Measurements from ENCODE around the gene BAG3. TPM values are rescaled to one million over a fixed set of nuclear protein-coding genes. Genes with fewer than 3 reads are reported as not detected.

Gene BAG3
- total and polyA plus RNA-seq, 9 of the 15 experiments (the other 6 are each of a cell fraction or from before 2014, with no cell fraction given): 2.6 to 27.4 (median 7.2) TPM

GRCh38 chr10:119688033-119688508, 36.9 kb downstream of the BAG3 start (continued):
- TF ChIP-seq ZNF766 (CRISPR knock-in tag; conservative IDR thresholded peaks at IDR 0.05) (peak; percentile 93), ERF (CRISPR knock-in tag; IDR thresholded peaks at IDR 0.05) (peak; percentile 84), HMG20A (CRISPR knock-in tag; conservative IDR thresholded peaks at IDR 0.05) (no peak), MCM3 (IDR thresholded peaks at IDR 0.05) (no peak), ZNF217 (CRISPR knock-in tag; IDR thresholded peaks at IDR 0.05) (no peak), ZNF133 (CRISPR knock-in tag; IDR thresholded peaks at IDR 0.05) (no peak), PPARD (CRISPR knock-in tag; IDR thresholded peaks at IDR 0.05) (no peak), PRDM10 (IDR thresholded peaks at IDR 0.05; ENCODE audit: partially characterized antibody) (no peak), RBBP5 (IDR thresholded peaks at IDR 0.05; ENCODE audit: borderline replicate concordance, insufficient read depth, low read length, poor library complexity, severe bottlenecking) (no peak), RBM25 (IDR thresholded peaks at IDR 0.05; ENCODE audit: low read depth, low read length, severe bottlenecking) (no peak), JUNB (CRISPR knock-in tag; conservative IDR thresholded peaks at IDR 0.05) (no peak), PHB (CRISPR knock-in tag; IDR thresholded peaks at IDR 0.05) (no peak), E2F6 (IDR thresholded peaks at IDR 0.05; ENCODE audit: borderline replicate concordance in 1 of 2, extremely low read depth in 1 of 2, insufficient read depth in 1 of 2, insufficient read length in 1 of 2, low read depth in 1 of 2, low read length in 1 of 2, poor library complexity in 1 of 2, severe bottlenecking in 1 of 2) (no peak), ZBTB12 (CRISPR knock-in tag; IDR thresholded peaks at IDR 0.05) (peak; percentile 55; the same call in 1 of the 2 replicates), SETDB1 (IDR thresholded peaks at IDR 0.05; ENCODE audit: low read length) (no peak), NR2F6 (CRISPR knock-in tag; IDR thresholded peaks at IDR 0.05) (no peak), STAT5B (CRISPR knock-in tag; IDR thresholded peaks at IDR 0.05) (no peak), HNRNPK (IDR thresholded peaks at IDR 0.05; ENCODE audit: low read depth, low read length, poor library complexity, severe bottlenecking) (no peak), ZNF586 (CRISPR knock-in tag; conservative IDR thresholded peaks at IDR 0.05) (no peak), KLF10 (CRISPR knock-in tag; IDR thresholded peaks at IDR 0.05) (no peak), CBFB (CRISPR knock-in tag; IDR thresholded peaks at IDR 0.05) (no peak), SRSF9 (IDR thresholded peaks at IDR 0.05; ENCODE audit: borderline replicate concordance, low read depth, low read length) (no peak), GATAD2A (IDR thresholded peaks at IDR 0.05) (no peak), ELF4 (CRISPR knock-in tag; IDR thresholded peaks at IDR 0.05) (peak; percentile 74; the same call in 1 of the 2 replicates), ARNT (IDR thresholded peaks at IDR 0.05) (no peak), POLR2B (IDR thresholded peaks at IDR 0.05; ENCODE audit: low read depth, partially characterized antibody) (no peak), NR3C1 (CRISPR knock-in tag; IDR thresholded peaks at IDR 0.05) (no peak)
